Endothelial cell of umbilical vein (primary cell): ENCODE results near the gene SLC19A1. TPM values are rescaled to one million over a fixed set of nuclear protein-coding genes. Genes with fewer than 3 reads are reported as not detected.

Experiments used
- BruUV-seq: library from RNA; stranded (reverse); fragments of 400-500 nt; replicated peaks from 2 replicates; lab custom pipeline; 2021; lab: Mats Ljungman, UMichigan
- CTCF ChIA-PET: fragments of 300-600, 350-600 bp; sonication (Branson Sonifier 250); formaldehyde crosslinking; loops from one replicate; lab custom pipeline; 2021; ENCODE audit warnings: antibody characterized with exemption, inconsistent platforms; lab: Charles Lee
- POLR2A ChIA-PET: fragments of 300-600, 350-600 bp; sonication (Branson Sonifier 250); formaldehyde crosslinking; loops from one replicate; lab custom pipeline; 2021; ENCODE audit warnings: antibody characterized with exemption, inconsistent platforms; lab: Charles Lee
- DNase-seq: peaks from one replicate; pipeline ENCODE4 v3.0.0-alpha.2; 2011; ENCODE audit warnings: low read depth, low spot score
- FAIRE-seq: peaks from 2 replicates; lab custom pipeline; 2011; peaks lifted over from hg19 to GRCh38; lab: Jason Lieb, UNC
- H2AFZ ChIP-seq: 2 replicates; pipeline ENCODE4 v1.6.0; 2012; ENCODE audit warnings: low read depth, low read length, control low read depth, inconsistent platforms
- H3K27ac ChIP-seq: 2 replicates; pipeline ENCODE4 v1.5.1; 2011; ENCODE audit warnings: low read depth, mild to moderate bottlenecking, control low read depth, low read length, moderate library complexity; ENCODE audit not compliant: insufficient read depth
- H3K27me3 ChIP-seq, 2 experiments: 2 replicates each; pipeline versions ENCODE4 v1.6.0 to v1.6.1; 2011; ENCODE audit warnings: low read length in 2 of 2, mixed read lengths in 1 of 2; ENCODE audit not compliant: control insufficient read depth in 2 of 2, insufficient read depth in 2 of 2
- H3K36me3 ChIP-seq, 2 experiments: 2 replicates in 1 of 2; 3 replicates in 1 of 2; pipeline ENCODE4 v1.5.1; 2011; ENCODE audit warnings: low read length in 2 of 2, mild to moderate bottlenecking in 1 of 2, moderate library complexity in 1 of 2; ENCODE audit not compliant: control insufficient read depth in 2 of 2, insufficient read depth in 2 of 2; ENCODE audit errors: extremely low read depth in 1 of 2
- H3K4me1 ChIP-seq: 3 replicates; pipeline ENCODE4 v1.5.1; 2011; ENCODE audit warnings: mild to moderate bottlenecking, low read length; ENCODE audit not compliant: control insufficient read depth, insufficient read depth; ENCODE audit errors: extremely low read depth
- H3K4me2 ChIP-seq: 2 replicates; pipeline ENCODE4 v1.6.1; 2011; ENCODE audit warnings: low read length, control low read depth, mixed read lengths; ENCODE audit not compliant: insufficient read depth
- H3K4me3 ChIP-seq, 3 experiments: fragments of 200-600 bp in 1 of 3; sonication (generic), shearing (Covaris generic) in 1 of 3; replicated peaks in 1 of 3; 2 replicates each; pipeline ENCODE4 v1.5.1; 2011 to 2016; ENCODE audit warnings: control low read depth in 3 of 3, low read length in 3 of 3, mild to moderate bottlenecking in 2 of 3, inconsistent platforms in 1 of 3, low read depth in 1 of 3, moderate library complexity in 1 of 3; ENCODE audit not compliant: insufficient read depth in 1 of 3
- H3K79me2 ChIP-seq: 2 replicates; pipeline ENCODE4 v1.6.0; 2012; ENCODE audit warnings: low read length, inconsistent platforms; ENCODE audit not compliant: control insufficient read depth, insufficient read depth
- H3K9ac ChIP-seq: replicated peaks from 2 replicates; pipeline ENCODE3; 2011; ENCODE audit warnings: low read length, control low read depth; ENCODE audit not compliant: insufficient read depth; ENCODE audit errors: extremely low read depth
- H3K9me1 ChIP-seq: replicated peaks from 3 replicates; pipeline ENCODE4 v1.6.0; 2011; ENCODE audit warnings: mild to moderate bottlenecking, low read length; ENCODE audit not compliant: control insufficient read depth, insufficient read depth; ENCODE audit errors: extremely low read depth
- H3K9me3 ChIP-seq: replicated peaks from 2 replicates; pipeline ENCODE4 v1.5.1; 2012; ENCODE audit warnings: low read length, inconsistent platforms; ENCODE audit not compliant: control insufficient read depth, insufficient read depth
- H4K20me1 ChIP-seq: replicated peaks from 2 replicates; pipeline ENCODE3; 2011; ENCODE audit warnings: mild to moderate bottlenecking, low read length; ENCODE audit not compliant: control insufficient read depth, insufficient read depth; ENCODE audit errors: extremely low read depth
- EZH2 ChIP-seq: IDR thresholded peaks from 2 replicates; pipeline ENCODE4 v1.6.1; 2012; ENCODE audit warnings: borderline replicate concordance, low read depth, mild to moderate bottlenecking, moderate library complexity, low read length, inconsistent platforms; ENCODE audit not compliant: severe bottlenecking
- FOS ChIP-seq: IDR thresholded peaks from 2 replicates; pipeline ENCODE4 v1.6.1; 2011; ENCODE audit warnings: mild to moderate bottlenecking, low read length, moderate library complexity, borderline replicate concordance; ENCODE audit not compliant: insufficient read depth
- GATA2 ChIP-seq: IDR thresholded peaks from 2 replicates; pipeline ENCODE4 v1.7.0; 2011; ENCODE audit warnings: low read depth, mild to moderate bottlenecking, moderate library complexity, mixed read lengths, low read length; ENCODE audit not compliant: insufficient read length, insufficient read depth
- JUN ChIP-seq: IDR thresholded peaks from 2 replicates; pipeline ENCODE4 v1.6.1; 2011; ENCODE audit warnings: borderline replicate concordance, low read depth; ENCODE audit not compliant: insufficient read length, insufficient read depth
- MYC ChIP-seq: IDR thresholded peaks from one replicate; pipeline ENCODE4 v1.6.1; 2011; ENCODE audit warnings: mild to moderate bottlenecking, low read depth, low read length
- POLR2A ChIP-seq: IDR thresholded peaks from 2 replicates; pipeline ENCODE4 v1.6.1; 2012; ENCODE audit warnings: low read depth, mild to moderate bottlenecking, control low read depth, low read length
- POLR2AphosphoS5 ChIP-seq: IDR thresholded peaks from 2 replicates; pipeline ENCODE4 v1.6.1; 2012; ENCODE audit warnings: low read depth, mild to moderate bottlenecking, control low read depth, low read length, moderate library complexity; ENCODE audit not compliant: insufficient read depth
- dilution Hi-C: fragments of 300-500 bp; cut with MboI; formaldehyde crosslinking; loops from one replicate; pipeline ENCODE4 v1.15.0; 2019; ENCODE audit warnings: low sequenced_read_pairs; ENCODE audit not compliant: extremely low pct_ligation_motif_present
- intact Hi-C: fragments of 100-400 bp; cut with micrococcal nuclease; formaldehyde crosslinking; loops from one replicate; pipeline ENCODE4 v1.10.0; 2022
- polyA plus RNA-seq, 4 experiments: library from polyadenylated mRNA; depleted of rRNA in 3 of 4; stranded (reverse) in 3 of 4; unstranded in 1 of 4; fragments of >200 nt; gene quantifications; 2 replicates each; pipeline versions ENCODE4 v1.2.1 to v1.2.3, GENCODE V29; 2011 to 2012; ENCODE audit warnings: missing spikeins in 1 of 4
- total RNA-seq: library from RNA; stranded (reverse); gene quantifications from 2 replicates; pipeline ENCODE4 v1.2.3, GENCODE V29; 2021
- TF ChIP-seq, protein P1 (sequence below), 2 donors: IDR thresholded peaks; 1 replicate in 1 of 2; 2 replicates in 1 of 2; pipeline ENCODE4 v1.5.1; 2011; ENCODE audit warnings: low read length in 2 of 2, mild to moderate bottlenecking in 2 of 2, moderate library complexity in 2 of 2, control low read depth in 1 of 2, inconsistent platforms in 1 of 2, low read depth in 1 of 2; ENCODE audit not compliant: insufficient read depth in 1 of 2; ENCODE audit errors: extremely low read depth in 1 of 2
- TF ChIP-seq, protein P2 (sequence below): IDR thresholded peaks from 2 replicates; pipeline ENCODE4 v1.6.1; 2011; ENCODE audit not compliant: insufficient read depth, insufficient read length

The SLC19A1 gene
- total and polyA plus RNA-seq, 2 donors (not counting 3 experiments of a cell fraction or from before 2014, with no cell fraction given) = 36.3 to 54.6 TPM

DNA sequence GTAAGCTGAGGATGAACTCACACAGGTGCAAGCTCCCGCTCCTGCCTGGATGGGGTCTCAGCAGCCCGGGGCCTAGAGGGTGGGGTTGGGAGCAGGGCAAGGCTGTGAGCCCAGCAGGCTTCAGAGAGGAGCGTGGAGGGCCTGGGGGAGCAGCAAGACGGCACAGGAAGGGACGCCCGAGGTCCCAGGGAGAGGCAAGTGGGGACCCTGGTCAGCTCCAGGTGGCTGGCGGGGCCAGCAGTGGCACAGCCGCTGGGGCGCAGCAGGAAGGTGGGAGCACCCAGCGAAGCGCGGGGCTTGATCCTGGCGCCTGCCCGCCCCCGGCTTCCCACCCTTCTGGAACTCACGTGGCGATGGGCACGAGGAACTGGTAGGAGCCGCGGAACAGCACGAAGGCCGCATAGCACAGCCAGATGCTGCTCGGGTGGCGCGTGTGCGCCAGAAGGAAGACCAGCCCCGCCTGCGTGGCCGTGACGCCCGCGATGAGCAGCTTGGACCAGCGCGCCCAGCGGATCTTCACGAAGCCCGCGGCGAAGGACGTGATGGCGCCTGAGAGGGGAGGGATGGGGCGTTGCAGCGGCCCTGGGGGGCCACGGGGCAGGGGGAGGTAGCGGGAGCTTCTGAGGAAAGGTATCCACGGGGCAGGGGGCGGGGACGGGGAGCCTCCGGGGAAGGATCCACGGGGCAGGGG lies 11.7 kb downstream of the SLC19A1 start:
- H3K9me3 ChIP-seq = no peaks in the 10 kb centered on the region
- ChIA-PET POLR2A (no interaction called here), CTCF (no interaction called here)
- H3K9ac ChIP-seq = no peak overlapping the region
- intact Hi-C loops = loop anchor here (10.0 kb wide), 1 partner anchor 56 kb away; no protein-coding TSS in a partner anchor
- no peaks in the 10 kb centered on the region for H3K27me3 ChIP-seq
- peaks cover 2 to 16% of the 10 kb centered on the region in 2 experiments for H3K36me3 ChIP-seq
- TF ChIP-seq POLR2A = no peak
- TF ChIP-seq EZH2 = no peak
- no peak for TF ChIP-seq JUN
- TF ChIP-seq, protein P1, sequence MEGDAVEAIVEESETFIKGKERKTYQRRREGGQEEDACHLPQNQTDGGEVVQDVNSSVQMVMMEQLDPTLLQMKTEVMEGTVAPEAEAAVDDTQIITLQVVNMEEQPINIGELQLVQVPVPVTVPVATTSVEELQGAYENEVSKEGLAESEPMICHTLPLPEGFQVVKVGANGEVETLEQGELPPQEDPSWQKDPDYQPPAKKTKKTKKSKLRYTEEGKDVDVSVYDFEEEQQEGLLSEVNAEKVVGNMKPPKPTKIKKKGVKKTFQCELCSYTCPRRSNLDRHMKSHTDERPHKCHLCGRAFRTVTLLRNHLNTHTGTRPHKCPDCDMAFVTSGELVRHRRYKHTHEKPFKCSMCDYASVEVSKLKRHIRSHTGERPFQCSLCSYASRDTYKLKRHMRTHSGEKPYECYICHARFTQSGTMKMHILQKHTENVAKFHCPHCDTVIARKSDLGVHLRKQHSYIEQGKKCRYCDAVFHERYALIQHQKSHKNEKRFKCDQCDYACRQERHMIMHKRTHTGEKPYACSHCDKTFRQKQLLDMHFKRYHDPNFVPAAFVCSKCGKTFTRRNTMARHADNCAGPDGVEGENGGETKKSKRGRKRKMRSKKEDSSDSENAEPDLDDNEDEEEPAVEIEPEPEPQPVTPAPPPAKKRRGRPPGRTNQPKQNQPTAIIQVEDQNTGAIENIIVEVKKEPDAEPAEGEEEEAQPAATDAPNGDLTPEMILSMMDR (IDR thresholded peaks at IDR 0.05; ENCODE audit: extremely low read depth in 1 of 2, insufficient read depth in 1 of 2, low read depth in 1 of 2, low read length in 2 of 2) = no peak
- TF ChIP-seq MYC = no peak
- TF ChIP-seq, protein P2, sequence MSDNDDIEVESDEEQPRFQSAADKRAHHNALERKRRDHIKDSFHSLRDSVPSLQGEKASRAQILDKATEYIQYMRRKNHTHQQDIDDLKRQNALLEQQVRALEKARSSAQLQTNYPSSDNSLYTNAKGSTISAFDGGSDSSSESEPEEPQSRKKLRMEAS = no peak
- no peak for TF ChIP-seq GATA2
- no peak for TF ChIP-seq POLR2AphosphoS5
- TF ChIP-seq FOS = no peak
- peaks cover 18% of the 10 kb centered on the region for H3K79me2 ChIP-seq
- FAIRE-seq = no peak
- BruUV-seq = no TSS peak
- H3K4me3 ChIP-seq = no peak overlapping the region
- H3K27ac ChIP-seq = no peak overlapping the region
- DNase-seq = no peak
- H2AFZ ChIP-seq = no peak overlapping the region
- H3K4me2 ChIP-seq = no peak overlapping the region
- no peaks in the 10 kb centered on the region for H3K9me1 ChIP-seq
- no peaks in the 10 kb centered on the region for H4K20me1 ChIP-seq
- dilution Hi-C loops = no loop called here
- peaks cover 24% of the 10 kb centered on the region for H3K4me1 ChIP-seq
